Measurements from ENCODE around the gene ARTN.

The ARTN gene

DNA sequence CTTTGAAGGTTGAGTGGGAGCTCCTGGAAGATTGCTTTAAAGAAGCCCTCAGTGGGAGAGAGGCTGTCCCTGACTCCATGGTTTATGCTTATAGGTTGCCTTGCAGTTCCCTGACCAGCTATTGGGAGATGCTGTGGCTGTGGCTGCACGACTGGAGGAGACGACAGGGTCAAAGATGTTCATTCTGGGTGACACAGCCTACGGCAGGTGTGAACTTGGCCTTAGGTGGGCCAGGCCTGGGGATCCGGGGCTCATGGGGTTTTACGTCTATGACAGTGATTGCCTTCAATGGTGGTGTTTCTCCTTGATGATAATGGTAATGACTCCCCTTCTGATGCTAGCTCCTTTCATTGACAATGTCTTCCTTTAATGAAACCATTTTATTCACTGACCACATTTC, 36.9 kb downstream of the ARTN start:
- no peak for DNase-seq (ENCODE audit: low spot score)

DNA sequence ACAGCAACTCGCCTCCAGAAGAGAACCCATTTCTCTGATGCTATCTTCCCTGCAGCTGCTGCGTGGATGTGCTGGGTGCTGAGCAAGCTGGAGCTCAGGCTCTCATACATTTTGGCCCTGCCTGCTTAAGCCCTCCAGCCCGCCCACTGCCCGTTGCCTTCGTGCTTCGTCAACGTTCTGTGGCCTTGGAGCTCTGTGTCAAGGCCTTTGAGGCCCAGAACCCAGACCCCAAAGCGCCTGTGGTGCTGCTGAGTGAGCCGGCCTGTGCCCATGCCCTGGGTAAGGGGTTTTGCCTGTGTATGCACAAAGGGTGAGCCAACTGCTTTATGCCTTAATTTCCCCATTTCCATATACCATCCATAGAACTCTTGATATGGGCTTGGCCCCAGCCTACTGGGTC, 37.3 kb downstream of the ARTN start:
- DNase-seq (ENCODE audit: low spot score): no peak

DNA sequence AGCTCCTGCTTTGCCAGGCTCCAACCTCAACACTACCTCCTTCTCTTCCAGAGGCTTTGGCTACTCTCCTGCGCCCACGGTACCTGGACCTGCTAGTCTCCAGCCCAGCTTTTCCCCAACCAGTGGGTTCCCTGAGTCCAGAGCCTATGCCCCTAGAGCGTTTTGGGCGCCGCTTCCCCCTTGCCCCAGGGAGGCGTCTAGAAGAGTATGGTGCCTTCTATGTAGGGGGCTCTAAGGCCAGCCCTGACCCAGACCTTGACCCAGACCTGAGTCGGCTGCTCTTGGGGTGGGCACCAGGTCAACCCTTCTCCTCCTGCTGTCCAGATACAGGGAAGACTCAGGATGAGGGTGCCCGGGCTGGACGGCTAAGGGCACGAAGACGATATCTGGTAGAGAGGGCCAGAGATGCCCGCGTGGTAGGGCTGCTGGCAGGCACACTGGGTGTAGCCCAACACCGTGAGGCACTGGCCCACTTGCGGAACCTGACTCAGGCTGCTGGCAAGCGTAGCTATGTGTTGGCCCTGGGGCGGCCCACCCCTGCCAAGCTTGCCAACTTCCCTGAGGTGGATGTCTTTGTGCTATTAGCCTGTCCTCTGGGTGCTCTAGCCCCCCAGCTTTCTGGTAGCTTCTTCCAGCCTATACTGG, 37.9 kb downstream of the ARTN start:
- no peak for DNase-seq (ENCODE audit: low spot score)

DNA sequence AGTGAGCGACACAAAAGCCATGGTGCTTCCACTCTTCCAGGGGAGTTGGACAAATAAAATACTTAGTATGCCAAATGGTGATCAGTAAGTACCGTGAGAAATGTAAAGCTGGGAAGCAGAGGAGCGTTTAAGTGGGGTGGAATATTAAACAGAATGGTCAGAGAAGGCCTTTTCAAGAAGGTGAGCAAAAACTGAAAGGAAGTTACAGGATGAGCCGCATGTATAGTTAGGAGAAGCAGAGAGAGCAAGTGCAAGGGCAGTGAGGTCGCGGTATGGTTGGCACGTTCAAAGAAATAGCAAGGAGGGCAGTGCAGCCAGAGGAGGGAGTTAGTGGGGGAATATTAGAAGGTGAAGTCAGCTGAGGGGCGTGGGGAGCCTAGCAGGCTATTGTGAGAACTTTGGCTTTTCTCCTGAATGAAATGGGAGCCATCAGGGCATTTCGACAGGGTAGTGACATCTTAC, 40.4 kb downstream of the ARTN start:
- no peak for DNase-seq (ENCODE audit: low spot score)

DNA sequence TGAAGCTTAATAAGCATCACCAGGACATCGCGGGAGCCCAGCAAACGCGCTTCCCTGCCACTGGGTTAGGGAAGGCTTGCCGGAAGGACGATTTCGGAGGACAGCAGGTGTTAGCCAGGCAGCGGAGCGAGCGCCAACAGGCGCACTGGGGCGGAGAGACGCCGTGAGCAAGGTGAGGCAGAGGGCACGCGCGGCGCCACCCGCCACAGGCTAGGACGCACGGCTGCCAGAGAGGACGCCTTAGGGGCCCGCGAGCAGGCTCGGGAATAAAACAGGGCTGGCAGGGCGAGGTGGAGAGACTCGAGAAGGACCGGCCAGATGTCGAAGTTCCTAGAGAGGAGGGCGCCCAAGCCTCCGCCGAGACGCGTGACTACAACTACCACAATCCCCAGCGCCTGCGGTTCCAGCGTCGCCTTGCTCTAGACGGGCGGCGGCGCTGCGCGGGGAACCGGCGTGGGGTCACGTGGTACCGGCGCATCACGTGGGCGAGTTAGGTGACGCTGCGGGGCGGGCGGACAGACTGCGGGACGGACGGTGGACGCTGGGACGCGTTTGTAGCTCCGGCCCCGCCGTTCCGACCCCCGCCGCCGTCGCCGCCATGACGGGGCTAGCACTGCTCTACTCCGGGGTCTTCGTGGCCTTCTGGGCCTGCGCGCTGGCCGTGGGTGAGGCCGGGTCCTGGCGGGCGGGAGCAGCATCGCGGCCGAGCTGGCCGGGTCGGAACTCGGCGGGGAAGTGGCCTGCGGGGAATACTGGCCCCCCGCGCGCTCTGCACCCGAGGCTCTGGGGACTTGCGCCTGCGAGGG, 41.0 kb downstream of the ARTN start, which contains the start of gene ATP6V0B:
ATP6V0B (plus strand) TSS at position 518 of the 806 bp plus-strand sequence; CDS start at position 599, 81 bp downstream.
- peak; percentile 87 for DNase-seq (ENCODE audit: low spot score)

DNA sequence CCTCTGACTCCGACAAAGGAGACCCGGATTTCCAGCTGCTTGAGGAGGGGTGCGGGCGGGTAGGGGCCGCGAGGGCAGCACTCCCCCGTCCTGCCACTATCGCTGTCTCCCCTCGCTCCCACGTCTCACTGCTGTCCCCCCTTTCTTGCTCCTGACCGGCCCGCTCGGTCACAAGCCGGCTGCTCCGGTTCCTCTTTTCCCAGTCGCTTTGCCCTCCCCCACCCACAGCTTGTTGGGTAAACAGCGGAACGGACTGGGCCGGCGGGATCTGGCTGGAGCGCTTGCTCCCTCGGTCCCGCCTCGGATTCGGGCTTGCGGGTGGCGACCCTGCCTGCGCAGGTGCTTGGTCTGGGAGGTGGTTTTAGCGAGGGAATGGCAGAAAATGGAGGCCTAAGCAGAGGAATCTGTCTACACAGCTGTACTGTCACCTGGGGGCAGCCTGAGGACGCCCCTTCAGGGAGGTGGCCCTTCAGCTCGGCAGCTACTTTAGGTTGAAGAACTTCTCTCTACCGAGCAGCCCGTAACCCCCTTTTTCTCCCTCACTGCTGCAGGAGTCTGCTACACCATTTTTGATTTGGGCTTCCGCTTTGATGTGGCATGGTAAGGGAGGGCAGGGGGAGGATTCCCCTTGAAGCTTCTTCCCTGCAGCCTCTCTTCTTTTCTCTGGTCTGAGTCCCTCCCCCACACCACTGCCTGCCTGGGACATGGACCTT, 41.8 kb downstream of the ARTN start:
- DNase-seq (ENCODE audit: low spot score): no peak

DNA sequence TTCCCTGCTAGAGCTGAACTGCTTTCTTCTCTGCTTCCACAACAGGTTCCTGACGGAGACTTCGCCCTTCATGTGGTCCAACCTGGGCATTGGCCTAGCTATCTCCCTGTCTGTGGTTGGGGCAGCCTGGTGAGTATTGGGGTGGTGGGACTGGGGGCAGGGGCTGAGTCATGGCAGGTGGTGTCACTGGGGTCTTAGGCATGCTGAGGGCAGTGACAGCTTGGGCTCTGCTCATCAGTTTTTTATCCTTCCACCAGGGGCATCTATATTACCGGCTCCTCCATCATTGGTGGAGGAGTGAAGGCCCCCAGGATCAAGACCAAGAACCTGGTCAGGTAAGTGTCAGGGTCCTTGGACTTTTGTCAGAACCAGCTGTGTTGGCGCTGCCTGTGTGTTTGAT, 42.4 kb downstream of the ARTN start:
- no peak for DNase-seq (ENCODE audit: low spot score)

DNA sequence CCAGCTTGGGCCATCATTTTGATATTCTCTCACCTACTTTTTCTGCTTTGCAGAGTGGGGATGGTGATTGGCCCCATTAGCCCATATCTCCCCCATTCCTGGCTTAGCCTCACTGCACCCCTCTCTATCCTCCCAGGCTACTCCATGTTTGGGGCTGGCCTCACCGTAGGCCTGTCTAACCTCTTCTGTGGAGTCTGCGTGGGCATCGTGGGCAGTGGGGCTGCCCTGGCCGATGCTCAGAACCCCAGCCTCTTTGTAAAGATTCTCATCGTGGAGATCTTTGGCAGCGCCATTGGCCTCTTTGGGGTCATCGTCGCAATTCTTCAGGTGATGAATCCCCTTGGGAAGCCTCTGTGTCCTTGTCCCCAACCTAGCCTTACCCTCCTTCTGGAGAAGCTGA, 43.3 kb downstream of the ARTN start:
- DNase-seq (ENCODE audit: low spot score): no peak

DNA sequence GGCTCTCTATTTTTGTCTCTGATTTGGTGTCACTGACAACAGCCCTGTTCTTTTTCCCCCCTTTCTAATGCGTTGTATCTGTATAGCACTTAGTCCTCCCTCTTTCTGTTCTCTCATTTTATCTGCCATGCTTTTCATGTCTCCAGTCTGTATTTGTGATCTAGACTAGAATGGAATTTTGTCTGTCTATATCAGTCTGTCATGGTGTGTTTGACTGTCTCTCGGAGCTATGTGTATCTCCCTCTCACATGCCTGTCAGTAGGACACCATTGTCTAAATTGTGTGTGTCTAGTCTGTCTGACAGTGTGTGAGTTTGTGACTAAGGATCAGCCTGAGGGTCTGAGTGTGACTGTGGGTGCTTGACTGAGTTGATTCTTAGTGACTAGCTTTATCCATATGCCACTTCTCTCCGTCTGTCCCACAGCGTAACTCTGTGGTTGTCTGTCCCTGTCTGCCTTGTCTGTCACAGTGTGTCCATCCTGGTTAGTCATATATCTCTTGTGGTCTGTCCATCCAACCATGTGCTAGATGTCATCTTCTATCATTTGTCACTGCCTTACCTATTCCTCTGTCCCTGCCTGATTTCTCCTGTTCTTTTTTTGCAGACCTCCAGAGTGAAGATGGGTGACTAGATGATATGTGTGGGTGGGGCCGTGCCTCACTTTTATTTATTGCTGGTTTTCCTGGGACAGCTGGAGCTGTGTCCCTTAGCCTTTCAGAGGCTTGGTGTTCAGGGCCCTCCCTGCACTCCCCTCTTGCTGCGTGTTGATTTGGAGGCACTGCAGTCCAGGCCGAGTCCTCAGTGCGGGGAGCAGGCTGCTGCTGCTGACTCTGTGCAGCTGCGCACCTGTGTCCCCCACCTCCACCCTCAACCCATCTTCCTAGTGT, 44.0 kb downstream of the ARTN start:
- no peak for DNase-seq (ENCODE audit: low spot score)

DNA sequence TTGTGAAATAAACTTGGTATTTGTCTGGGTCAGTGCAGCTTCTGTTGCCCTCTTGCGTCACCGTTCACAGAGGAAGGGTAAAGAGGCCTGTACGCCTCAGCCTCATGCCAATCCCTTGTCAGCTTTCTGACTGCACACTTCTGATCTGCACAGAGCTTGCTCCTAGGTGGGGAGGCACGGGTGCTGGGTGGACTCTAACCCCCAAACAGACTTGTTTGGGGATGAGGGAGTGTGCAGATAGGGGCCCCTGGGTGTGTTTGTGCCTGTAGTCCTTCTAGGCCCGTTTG, 44.6 kb downstream of the ARTN start:
- DNase-seq (ENCODE audit: low spot score): no peak

DNA sequence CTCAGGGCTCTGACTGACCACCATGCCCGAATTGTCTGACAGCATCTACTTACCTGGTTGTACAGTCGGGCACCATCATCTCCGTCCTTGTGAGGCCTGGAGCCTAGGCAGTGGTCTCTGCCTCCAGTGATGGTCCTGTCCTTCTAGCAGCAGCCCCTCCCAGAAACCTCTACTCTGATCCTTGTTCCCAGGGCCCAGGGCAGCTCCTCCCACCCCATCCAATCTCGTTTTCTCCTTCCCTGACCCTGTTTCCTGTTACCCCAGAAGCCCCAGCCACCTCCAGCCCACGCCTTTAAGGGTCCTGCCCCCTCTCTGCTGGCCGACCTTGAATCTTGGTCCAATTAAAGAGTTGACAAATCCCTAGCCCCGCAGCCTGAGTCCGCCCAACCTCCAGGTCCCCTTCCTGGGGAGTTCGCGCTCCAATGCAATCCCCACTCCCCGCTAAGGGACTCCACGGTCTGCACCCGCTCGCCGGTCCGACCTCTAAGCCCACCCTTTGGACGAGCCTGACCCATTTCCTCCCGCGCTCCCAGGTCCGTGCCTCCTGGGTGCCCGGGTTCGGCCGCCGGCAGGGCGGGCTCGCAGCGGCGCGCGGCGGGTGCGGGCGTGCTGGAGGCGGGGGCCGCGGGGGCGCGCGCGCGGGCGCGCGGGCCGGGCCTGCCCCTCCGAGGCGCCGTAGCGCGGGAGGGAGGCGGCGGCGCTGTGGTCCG, 45.1 kb downstream of the ARTN start, which contains the start of gene B4GALT2:
B4GALT2 (plus strand) TSS at position 660 of the 710 bp plus-strand sequence. CDS start 1,951 bp downstream, outside the sequence.
- peak; percentile 44 for DNase-seq (ENCODE audit: low spot score)

DNA sequence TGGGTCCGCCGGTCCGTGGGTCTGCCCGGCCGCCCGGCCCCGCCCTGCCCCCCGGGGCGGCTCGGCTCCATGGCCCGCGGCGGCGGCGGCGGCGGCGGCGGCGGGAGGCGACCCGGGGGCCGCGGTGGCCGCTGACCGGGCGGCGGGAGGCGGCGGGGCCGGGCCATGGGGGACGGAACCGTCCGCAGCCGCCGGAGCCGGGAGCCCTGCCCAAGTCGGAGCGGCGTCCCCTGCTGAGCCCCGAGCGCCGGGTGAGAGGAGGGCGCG, 45.6 kb downstream of the ARTN start:
- no peak for DNase-seq (ENCODE audit: low spot score)

DNA sequence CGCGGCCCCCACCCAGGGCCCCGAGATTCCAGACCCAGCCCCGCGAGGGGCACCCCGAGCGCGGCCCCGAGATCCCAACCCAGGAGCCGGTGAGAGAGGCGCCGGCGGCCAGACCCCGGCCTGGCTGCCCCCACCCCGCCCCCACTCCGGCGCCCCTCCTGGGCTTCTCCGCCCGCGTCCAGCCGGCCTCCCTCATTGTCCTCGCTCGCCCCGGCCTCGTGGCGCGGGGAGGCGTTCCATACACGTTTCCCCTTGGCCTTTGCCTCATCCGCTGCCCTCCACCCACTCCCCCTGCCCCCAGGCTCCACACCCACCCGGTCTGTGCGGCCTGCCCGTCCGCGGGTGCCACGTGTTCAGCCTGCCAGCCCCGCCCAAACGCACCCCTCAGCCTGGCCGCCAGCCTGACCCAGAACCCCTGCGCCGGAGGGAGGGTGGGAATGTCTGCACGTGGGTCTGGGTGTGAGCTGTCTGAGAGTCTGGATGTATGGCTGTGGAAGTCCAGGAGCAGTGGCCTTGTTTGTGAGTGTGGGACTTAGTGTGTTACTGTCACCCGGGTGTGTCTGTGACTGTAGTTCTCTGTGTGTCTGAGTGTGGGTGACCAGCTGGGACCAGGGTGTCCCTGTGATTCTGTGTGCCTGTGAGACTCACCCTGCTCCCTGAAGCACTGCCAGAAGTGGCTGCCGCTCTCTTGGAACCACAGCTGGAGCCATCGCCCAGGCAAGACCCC, 46.1 kb downstream of the ARTN start:
- no peak for DNase-seq (ENCODE audit: low spot score)

DNA sequence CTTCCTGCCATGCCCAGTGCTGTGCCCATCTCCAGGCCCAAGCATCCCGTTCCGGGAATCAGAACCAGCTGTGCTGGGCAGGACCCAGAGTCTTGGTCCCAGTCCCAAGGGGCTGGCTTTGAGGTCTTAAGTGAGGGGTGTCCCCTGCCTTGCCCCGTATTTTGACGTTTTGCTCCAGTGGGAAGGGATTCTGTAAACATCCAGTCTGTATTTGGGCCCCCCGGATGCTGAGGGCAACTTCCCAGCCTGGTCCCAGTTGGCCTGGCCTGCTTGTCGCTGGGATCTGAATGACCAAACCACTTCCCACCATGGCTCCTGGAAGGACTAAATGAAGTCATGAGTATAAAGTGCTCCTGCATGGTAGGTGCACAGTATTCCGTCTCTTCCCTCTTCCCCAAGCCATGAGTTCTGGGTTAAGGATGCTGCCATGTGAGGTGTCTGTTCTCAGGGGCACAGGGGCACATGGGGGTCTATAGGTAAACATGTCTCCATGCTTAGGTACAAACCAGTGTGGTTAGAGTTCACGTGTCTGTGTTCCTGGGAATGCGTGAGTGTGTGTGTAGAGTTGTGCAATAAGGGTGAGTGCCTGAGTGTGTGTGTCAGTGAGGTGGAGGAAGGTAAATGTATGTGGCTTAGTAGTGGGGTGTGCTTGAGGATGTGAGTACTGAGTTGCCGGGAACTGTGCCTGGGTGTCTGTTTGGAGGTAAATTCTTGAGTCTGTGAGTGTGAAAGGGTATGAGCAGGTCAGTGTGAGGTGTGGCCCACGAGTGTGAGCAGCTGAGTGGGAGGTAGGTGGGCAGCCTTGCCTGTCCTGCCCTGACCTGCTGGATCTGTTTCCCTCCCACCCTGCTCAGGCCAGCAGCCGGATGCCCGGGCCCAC, 46.9 kb downstream of the ARTN start:
- DNase-seq (ENCODE audit: low spot score): no peak

DNA sequence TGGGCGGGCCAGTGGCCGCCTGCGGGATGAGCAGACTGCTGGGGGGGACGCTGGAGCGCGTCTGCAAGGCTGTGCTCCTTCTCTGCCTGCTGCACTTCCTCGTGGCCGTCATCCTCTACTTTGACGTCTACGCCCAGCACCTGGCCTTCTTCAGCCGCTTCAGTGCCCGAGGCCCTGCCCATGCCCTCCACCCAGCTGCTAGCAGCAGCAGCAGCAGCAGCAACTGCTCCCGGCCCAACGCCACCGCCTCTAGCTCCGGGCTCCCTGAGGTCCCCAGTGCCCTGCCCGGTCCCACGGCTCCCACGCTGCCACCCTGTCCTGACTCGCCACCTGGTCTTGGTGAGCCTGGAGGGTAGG, 47.5 kb downstream of the ARTN start:
- DNase-seq (ENCODE audit: low spot score): no peak

DNA sequence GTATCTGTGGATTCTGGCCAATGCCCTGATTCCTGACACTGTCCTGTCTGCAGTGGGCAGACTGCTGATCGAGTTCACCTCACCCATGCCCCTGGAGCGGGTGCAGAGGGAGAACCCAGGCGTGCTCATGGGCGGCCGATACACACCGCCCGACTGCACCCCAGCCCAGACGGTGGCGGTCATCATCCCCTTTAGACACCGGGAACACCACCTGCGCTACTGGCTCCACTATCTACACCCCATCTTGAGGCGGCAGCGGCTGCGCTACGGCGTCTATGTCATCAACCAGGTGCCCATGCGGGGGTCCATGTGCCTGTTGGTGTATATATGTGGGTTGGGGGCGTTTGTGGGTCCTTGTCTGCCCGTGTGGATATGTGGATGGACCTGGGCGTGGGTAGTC, 48.0 kb downstream of the ARTN start:
- no peak for DNase-seq (ENCODE audit: low spot score)

DNA sequence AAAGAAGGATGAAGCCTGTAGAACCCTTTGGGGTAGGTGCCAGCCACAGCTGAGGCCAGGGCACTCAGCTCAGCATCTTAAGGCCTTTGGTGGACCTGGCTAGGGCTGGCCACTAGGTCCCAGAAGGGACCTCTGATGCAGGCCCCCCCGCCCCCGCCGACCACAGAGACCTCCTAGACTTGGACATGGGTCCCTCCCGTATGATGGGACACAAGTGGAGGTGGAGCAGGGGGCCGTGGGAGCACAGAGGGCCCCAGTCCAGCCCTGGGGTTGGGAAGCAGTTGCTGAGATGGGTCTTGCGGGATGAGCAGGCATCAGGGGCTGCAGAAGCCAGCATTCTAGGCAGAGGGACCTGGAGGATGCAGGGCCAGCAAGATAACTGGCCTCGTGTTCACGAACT, 48.6 kb downstream of the ARTN start:
- DNase-seq (ENCODE audit: low spot score): no peak

DNA sequence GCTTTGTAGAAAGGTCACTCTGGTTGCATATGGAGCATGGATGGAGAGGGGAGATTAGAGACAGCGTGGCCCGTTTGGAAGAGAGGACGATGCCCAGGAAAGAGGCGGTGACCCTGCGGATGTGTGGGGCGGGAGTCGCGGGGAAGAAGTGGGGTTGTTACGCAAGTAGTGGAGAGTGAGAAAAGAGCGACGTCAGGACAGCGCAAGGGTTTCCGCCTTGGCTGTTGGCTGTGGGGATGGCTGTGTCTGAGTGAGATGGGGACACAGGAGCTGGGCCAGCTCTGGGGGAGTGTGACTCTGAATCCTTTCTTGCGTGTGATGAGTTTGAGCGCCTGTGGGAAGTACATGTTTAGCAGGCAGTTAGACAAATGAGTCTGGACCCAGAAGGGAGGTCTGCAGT, 49.2 kb downstream of the ARTN start:
- no peak for DNase-seq (ENCODE audit: low spot score)

DNA sequence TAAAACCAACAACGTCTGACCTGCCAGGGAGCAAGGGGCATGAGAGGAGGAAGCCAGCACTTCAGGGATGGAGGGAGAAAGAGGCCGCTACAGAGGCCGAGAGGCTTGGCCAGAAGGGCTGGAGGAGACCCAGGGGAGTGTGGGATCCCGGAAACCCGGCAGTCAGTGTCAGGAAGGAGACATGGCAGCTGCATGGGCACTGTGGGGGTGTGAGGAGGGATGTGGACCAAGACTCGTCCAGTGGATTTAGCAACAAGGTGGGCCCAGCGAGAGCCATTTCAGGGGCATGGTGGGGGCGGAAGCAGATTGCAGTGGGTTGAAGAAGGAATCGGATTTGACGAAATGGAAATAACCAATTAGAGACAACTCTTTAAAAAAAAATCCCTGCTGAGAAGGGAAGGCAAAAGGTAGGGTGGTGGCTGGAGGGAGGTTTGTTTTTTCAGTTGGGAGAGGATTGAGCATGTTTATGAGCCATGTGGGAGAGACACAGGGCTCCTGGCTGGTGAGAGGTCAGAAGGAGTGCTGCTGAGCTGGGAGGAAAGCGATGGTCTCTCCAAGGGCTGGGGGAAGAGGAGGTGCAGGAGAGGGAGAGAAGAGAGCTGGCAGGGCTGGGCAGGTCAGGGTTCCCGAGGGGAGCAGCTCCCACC, 49.8 kb downstream of the ARTN start:
- no peak for DNase-seq (ENCODE audit: low spot score)

Data from SK-N-DZ (cell line).